A172 (cell line): ENCODE measurements around the gene OPA3. TPM values are rescaled to one million over a fixed set of nuclear protein-coding genes. Genes with fewer than 3 reads are reported as not detected.

ENCODE experiments used
- DNase-seq: peaks from one replicate; pipeline ENCODE4 v3.0.0-alpha.2; 2015; ENCODE audit warnings: low spot score
- total RNA-seq: library from RNA; depleted of rRNA; stranded (reverse); fragments of >200 nt; shearing (Covaris generic); gene quantifications from 2 replicates; pipeline ENCODE4 v1.2.3, GENCODE V29; 2014

Gene OPA3
- total RNA-seq, 1 experiment from 2014 or later: 4.0 TPM

GRCh38 chr19:45567609-45568008, 17.0 kb downstream of the OPA3 start:
- no peak for DNase-seq

DNA sequence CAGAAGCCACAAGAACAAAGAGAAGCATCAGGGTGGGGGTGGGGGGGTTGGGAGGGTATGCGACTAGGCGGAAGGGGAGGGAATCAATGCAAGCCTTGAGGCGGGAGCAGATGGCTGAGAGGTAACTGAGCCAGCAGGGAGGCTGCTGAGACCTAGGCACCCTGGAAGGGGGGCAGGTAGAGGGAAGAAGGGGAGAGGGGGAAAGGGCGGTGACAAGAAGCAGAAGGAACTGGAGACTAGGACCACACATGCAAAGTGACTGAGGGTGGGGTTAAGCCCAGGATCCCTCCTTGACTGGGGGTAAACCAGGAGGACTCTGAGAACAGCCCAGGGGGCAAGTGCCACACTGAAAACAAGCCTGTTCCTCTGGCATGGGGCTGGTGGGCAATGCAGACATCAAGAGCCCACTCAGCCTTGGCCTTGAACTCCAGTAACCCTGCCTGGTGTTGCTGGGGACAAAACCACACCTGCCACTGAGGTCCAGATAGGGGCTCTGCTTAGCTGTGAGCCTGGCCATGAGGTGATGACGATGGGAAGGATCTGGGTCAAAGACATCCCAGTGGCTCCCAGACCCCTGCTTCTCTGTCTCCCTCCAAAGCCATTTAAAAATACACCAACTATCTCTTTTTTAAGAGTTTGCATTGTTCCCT, 20.3 kb downstream of the OPA3 start:
- no peak for DNase-seq

- DNase-seq: no peak
Observed at GRCh38 chr19:45560686-45561085, 23.9 kb downstream of the OPA3 start.

DNA sequence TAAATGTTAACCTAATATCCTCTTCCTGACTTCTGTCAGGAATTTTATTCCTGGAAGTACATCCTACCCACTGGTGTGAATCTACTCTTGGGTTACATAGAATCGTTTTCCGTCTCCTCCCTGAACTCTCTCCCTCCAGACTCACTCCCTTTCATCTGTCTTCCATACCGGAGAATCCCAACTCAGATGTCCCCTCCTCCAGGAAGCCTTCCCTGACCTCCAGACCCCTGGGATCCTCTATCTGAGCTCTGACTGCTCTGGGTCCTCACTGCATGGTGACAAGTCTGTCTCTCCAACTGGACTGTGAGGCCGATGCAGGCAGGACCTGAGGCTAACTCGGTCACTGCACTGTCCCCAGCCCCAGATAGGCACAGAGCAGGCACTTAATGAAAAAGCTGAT, 24.6 kb downstream of the OPA3 start:
- DNase-seq: no peak

DNA sequence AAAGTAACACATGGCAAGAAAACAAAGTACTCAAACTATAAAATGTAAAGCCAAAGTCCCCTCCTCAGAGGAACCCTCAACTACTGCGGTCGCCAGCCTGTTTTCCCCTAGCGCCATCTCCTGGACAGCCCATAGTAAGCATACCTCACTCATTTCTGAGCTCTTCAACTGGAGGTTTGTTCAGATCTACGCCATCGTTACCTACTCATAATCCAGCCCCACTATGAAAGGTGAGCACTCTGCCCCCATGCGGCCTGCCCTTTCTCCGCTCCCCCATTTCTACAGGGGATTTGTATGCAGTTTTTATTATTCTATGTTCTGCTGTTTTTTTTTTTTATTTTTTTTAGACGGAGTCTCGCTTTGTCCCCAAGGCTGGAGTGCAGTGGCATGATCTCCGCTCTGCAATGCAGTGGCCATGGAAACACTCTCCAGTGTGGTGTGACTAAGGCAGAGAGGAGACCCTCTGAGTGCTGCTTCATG, 26.2 kb downstream of the OPA3 start:
- no peak for DNase-seq

DNA sequence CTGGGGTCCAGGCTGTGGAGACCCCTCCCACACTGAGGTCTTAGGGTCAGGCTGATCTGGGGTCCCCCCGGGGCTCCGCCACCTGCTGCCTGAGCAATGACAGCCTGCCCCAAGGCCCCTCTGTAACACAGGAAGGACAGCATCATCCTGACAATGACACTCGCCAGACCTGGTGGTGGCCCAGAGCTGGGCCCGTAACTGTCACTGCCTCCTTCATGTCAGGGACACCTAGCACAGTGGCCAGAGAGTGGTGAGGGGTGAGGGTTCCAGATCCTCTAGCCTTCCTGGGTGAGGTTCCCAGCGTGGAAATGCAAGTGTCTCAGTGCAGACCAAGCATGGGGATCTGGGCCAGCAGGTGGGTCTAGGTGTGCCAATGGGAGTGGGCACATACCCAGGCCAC, 27.8 kb downstream of the OPA3 start:
- DNase-seq: no peak

- DNase-seq: no peak
Observed at GRCh38 chr19:45554481-45554880, 30.1 kb downstream of the OPA3 start.

- no peak for DNase-seq
Observed at GRCh38 chr19:45553464-45553863, 31.1 kb downstream of the OPA3 start.

DNA sequence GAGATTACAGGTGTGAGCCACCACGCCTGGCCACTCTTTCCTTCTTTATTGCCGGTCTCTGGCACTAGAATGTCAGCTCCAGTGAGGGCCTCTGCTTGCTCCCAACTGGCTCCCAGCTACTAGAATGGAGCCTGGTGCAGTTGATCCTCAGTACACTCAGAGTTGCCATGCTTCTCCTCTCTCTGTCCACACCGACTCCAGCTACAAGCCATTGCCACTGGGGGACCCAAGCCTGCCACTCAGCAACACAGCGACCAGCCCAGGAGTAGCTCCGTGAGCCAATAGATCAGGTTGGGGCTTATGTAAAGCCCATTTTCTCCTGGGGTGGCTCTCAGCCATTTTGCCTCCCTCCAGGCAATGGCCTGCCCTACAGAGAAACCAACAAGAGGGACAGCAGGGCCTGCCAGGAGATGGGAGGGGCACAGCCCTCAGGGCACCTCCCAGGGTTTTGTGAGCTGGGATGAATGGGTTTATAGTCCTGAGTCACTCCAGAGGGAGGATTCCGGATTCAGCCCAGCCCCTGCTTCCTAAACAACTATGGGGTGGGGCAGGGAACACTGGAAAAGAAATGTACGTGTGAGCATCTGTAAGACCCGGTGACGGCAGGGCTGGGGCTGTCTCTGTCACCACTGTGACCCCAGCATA, 36.5 kb downstream of the OPA3 start:
- peak; percentile 75 for DNase-seq

DNA sequence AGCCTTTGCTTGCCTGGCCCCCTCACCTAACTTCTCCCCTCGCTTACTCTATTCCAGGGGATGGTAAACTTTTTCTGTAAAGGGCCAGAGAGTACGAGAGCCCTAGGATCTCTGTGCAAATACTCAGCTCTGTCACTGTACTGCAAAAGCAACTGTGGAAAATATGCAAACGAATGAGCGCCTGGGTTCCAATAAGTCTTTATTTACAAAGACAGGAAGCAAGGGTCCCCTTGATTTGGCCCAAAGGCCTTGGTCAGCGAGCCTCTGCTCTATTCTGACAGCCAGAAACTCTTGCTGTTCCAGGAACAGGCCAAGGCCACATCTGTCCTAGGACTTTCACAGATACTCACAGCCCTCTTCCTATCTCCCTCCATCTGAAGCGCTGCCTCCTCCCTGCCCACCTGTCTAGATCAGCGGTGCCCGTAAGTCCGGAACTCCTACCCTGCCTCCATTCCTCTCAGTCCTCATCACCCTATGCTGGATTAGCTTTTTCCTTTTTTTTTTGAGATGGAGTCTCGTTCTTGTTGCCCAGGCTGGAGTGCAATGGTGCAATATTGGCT, 37.3 kb downstream of the OPA3 start:
- no peak for DNase-seq

DNA sequence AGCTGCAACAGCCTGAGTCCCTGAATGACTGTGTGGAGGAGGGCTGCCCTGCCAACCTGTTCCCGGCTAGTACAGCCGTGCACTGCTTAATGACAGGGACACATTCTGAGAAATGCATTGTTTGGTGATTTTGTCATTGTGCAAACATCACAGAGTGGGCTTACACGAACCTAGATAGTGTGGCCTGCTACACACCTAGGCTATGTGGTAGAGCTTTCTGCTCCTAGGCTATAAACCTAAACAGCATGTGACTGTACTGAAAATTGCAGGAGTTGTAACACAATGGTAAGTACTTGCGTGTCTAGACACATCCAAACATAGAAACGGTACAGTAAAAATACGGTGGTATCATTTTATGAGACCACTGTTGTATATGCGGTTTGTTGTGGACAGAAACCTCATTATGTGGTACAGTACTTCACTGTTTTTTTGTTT, 42.4 kb downstream of the OPA3 start:
- DNase-seq: no peak

- DNase-seq: no peak
Observed at GRCh38 chr19:45539459-45539858, 45.1 kb downstream of the OPA3 start.

DNA sequence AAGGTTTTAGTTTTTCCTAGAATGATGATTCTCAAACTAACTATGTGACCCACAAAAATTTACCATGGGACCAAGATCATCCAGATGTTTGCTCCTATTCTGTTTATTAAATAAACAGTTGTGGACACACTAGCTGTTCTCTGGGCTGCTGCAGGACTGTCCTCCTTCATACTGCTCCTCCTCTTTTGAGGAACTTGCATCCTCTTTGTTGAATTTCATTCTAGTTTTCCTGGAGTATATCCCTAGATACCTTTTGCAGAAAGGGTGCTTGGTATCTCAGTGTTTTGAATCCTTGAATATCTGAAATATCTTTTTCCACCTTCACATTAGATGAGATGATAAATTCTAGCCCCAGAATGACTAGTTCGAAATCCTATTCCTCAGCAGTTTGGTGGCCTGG, 53.3 kb downstream of the OPA3 start:
- no peak for DNase-seq

- DNase-seq: no peak
Observed at GRCh38 chr19:45529420-45529785, 55.2 kb downstream of the OPA3 start.

DNA sequence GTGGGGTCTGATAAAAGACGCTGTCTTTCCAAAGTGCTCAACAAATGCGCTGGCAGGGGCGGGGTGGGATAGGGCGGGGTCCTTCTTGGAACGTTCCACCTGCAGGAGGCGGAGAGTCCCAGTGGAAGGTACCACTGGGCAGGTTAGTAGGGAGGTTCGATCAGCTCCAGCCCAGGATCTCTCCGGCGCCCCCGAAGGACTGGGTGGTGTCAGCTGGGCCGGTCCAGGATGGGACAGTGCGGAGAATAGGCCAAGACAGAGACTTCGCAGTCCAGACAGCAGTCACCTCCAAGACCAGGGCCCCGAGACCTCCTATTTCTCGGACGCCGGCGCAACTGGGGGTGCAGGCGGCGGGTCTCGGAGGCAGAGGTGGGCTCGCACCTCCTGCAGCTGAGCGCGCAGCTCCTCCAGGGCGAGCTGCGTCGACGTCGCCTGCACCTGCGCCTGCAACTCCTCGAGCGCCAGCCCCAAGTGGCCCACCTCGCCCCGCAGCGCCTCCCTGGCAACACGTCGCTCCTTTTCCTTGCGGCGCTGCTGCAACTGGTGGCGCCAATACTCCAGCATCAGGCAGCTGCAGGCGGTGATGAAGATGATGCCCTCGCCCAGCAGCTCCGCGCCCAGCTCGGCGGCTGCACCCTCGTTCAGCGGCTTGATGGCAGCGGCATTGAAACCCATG, 55.7 kb downstream of the OPA3 start:
- no peak for DNase-seq

GRCh38 chr19:45528149-45528743, 56.4 kb downstream of the OPA3 start:
- peak; percentile 43 for DNase-seq

GRCh38 chr19:45527731-45528130, 56.9 kb downstream of the OPA3 start:
- no peak for DNase-seq

GRCh38 chr19:45526971-45527370, 57.6 kb downstream of the OPA3 start:
- DNase-seq: no peak

DNA sequence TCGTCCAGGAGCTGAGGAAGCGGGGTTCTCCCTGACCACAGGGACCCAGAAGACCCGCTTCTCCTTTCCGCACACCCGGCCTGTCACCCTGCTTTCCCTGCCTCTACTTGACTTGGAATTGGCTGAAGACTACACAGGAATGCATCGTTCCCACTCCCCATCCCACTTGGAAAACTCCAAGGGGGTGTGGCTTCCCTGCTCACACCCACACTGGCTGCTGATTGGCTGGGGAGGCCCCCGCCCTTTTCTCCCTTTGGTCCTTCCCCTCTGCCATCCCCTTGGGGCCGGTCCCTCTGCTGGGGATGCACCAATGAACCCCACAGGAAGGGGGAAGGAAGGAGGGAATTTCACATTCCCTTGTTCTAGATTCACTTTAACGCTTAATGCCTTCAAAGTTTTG, 58.5 kb downstream of the OPA3 start:
- DNase-seq: peak; percentile 61

- DNase-seq: no peak
Observed at GRCh38 chr19:45524575-45525129, 60.0 kb downstream of the OPA3 start.

GRCh38 chr19:45523642-45524256, 60.9 kb downstream of the OPA3 start:
- peak; percentile 82 for DNase-seq
